ENCODE data around the gene CABLES2. TPM values are rescaled to one million over a fixed set of nuclear protein-coding genes. Genes with fewer than 3 reads are reported as not detected.
A peak's percentile ranks its signal among the peaks of the same experiment; 100 is the strongest.

CABLES2 gene
- total RNA-seq, 1 experiment from 2014 or later = 9.5 TPM

DNA sequence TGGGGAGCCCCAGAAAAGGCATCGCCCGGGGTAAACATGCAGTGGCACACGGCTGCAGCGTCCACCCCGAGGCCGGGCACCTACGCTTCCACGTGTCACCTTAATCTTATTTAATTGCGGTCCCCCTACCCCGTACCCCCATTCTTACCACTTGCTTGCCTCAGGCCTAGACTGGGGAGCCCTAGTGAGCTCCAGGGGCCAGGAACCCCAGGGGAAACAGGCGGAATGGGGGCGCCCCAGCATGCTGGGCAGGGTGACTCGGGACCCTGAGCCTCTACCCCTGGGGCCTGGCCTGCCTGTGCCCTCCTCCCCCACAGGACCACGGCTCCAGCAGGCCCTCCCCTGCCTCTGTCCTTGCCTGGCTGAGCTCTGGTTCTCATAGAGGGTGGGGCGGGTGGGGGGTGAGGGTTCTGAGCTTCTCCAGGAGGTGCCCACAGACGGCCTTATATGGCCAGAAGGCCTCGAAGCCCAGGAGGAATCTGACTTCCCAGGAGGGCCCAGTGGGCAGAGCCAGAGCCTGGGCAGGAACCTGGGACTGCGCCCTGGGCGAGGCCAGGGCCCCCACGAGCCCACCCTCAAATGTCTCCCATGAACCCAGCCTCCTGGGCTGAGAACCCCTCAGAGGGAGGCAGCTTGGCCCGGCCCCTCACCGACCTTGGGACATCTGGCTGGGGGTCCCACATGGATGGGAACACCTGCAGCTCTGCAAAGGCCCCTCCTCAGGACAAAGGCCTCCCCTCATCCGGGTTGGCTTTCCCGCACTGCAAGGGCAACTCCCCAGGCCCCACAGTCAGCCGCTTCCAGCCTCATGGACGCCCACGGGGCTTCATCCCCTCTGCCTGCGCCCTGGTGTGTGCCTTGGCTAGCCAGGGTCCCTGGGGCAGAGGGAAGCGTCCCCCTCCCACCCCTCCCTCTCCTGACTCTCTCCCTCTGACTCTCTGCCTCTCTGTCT lies 34.8 kb downstream of the CABLES2 start:
- no peak for DNase-seq (ENCODE audit: low spot score)

DNA sequence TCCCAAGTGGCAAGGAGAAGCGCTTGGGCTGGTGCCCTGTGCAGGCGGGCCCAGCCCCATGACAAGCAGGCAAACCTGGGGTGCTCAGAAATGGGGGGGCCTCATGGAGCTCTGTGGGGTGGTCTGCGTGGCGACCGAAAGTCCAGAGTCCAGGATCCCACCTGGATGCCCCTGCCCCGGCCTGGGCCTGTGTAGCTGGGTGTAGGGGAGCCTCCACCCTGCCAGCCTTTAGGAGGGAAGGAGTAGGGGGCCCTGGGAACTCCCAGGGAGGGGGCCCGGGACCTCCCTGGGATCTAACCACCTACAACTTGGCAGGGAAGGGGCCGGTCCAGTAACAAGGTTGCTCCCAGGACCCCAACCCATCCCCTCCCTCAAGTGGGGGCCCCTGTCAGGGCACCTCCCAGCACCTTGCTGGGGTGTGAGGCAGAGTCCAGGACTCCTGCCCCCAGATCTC lies 35.5 kb downstream of the CABLES2 start:
- no peak for DNase-seq (ENCODE audit: low spot score)

- DNase-seq (ENCODE audit: low spot score) = peak; percentile 61
Observed at GRCh38 chr20:62370807-62371587, 36.1 kb downstream of the CABLES2 start.

- peak; percentile 69 for DNase-seq (ENCODE audit: low spot score)
Observed at GRCh38 chr20:62370115-62370806, 36.8 kb downstream of the CABLES2 start.

- DNase-seq (ENCODE audit: low spot score) = no peak
Observed at GRCh38 chr20:62369815-62370114, 37.3 kb downstream of the CABLES2 start.

DNA sequence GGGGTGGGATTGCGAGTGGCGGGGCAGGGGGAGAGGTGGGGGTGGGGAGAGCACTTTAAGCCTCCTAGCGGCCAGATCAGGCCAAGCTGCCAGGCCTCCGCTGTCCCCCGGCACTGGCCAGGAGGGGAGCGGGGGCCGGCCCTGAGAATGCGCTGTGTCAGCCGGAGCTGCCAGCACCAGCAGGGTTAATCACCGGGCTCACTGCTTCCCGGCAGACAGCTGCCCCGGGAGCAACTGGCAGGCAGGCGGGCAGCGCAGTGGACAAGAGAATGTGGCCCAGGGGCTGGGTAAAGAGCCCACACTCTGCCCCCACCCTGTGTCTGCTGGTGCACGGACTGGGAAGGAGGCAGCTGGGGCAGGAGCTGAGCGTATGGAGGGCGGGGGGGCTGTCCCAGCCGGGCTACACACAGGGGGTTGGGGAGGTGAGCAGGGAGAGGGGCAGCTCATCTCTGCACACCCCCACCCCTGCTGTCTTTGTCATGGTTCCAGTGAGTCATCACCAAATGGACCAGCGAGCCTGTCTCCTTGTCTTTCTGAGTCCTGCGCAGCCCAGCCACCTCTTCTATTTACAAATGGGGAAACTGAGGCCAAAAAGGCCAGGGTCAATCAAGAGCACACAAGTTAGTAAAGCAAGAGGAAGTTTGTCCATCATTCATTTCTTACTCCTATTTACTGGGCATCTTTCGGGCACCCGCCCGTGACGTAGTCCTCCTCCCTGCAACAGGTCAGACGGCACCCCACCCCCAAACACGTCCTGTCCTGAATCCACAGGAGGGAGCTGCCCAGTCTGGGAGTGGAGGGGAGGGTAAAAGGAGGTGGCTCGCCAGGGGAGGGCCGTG lies 37.9 kb downstream of the CABLES2 start:
- DNase-seq (ENCODE audit: low spot score) = peak; percentile 77

DNA sequence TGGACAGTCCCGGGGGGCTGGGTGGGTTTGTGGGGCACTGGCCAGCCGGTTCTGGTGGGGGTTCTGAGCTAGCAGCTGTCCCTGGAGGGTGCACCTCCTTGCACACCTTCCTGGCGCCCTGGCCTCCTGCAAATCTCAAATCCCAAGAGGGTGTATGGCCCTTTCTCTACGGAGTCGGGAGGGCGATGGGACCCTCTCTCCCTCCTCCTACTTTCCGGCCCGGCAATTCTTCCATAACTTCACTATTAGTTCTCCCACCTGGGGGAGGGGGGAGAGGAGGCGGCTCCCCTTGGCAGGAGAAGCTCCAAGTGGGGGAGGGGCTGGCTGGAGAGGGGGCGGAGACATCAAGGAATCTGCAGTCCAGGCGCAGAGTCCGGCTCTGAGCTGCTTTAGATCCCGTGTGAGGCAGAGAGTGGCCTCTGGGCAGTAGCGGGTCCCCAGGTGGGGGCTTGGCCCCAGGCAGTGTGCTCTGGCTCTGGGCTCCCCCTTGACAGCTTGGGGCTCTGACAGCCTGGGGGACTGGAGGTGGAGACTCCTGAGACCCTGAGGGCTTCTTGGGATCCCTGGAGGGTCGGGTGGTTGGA lies 38.6 kb downstream of the CABLES2 start:
- peak; percentile 74 for DNase-seq (ENCODE audit: low spot score)

- peak; percentile 74 for DNase-seq (ENCODE audit: low spot score)
Observed at GRCh38 chr20:62367633-62368391, 39.3 kb downstream of the CABLES2 start.

DNA sequence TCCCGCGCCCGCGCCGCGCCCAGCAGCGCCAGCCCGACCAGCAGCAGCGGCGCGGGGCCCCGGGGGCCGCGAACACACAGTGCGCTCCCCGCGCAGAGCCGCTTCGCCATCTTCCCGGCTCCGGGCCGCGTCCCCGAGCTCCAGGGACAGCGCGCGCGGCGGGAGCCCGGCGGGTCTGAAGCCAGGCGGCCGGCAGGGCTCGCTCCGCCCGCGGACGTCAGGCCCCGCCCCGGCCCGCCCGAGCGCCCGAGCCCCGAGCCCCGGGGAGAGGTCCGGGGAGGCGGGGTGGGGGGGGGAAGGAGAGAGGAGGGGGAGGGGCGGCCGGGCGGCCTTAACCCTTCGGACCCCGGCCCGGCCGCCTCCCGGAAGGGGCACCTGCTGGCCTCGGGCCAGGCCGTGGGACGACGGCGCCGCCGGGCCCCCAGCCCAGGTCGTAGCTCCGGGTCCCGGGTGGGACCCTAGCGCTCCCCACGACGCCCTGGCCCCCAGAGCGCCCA lies 39.9 kb downstream of the CABLES2 start, which contains the start of gene LAMA5:
Gene LAMA5, minus strand, starts transcription at position 177 of the 497 bp plus-strand sequence. Its CDS starts 67 bp downstream, at position 110.
- DNase-seq (ENCODE audit: low spot score) = peak; percentile 70

- peak; percentile 68 for DNase-seq (ENCODE audit: low spot score)
Observed at GRCh38 chr20:62366370-62367135, 40.5 kb downstream of the CABLES2 start.

GRCh38 chr20:62365814-62366369 lies 41.2 kb downstream of the CABLES2 start:
- peak; percentile 89 for DNase-seq (ENCODE audit: low spot score)

GRCh38 chr20:62364911-62365736 lies 42.0 kb downstream of the CABLES2 start:
- peak; percentile 80 for DNase-seq (ENCODE audit: low spot score)

DNA sequence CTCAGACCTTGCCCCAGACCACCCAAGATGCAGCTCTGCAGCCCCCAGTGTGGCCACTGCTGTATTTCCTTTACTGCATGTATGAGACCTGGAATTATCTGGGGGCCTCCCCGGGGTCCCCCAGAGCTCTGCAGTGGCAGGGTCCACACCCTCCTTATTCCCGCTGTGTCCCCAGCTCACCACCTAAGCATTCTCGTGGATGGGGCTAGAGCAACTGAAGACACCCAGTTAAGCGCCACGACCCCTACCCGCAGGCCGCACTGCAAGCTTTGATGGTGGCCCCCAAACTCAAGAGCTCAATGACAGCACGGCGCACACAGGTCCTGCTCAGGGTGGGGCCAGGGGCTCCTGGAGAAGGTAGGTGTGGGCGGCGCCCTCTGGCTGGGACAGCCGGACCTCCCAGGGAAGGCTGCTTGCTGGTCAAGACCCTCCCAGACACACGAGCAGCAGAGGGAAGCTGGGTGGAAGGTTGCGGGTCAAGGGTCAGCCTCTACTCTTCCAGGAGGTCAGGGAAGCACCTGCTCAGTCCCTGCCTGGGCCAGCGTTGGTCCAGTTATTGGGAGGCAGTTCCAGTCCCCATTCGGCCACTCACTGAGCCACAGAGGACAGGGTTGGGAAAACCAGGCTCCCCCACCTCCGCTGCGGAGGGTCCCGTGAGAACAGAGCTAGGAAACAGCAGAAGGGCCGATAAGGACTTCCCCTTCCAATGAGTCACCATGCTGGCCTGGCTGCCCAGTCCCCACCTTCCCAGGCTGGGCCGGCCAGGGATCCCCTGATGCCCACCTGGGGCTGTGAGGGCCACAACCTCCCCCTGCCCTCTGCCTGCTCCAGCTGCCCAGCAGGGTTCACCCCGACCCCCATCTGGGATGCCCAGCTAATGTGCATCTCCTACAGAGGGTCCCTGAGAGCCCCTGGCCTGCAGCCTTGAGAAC lies 42.9 kb downstream of the CABLES2 start:
- DNase-seq (ENCODE audit: low spot score) = peak; percentile 65

DNA sequence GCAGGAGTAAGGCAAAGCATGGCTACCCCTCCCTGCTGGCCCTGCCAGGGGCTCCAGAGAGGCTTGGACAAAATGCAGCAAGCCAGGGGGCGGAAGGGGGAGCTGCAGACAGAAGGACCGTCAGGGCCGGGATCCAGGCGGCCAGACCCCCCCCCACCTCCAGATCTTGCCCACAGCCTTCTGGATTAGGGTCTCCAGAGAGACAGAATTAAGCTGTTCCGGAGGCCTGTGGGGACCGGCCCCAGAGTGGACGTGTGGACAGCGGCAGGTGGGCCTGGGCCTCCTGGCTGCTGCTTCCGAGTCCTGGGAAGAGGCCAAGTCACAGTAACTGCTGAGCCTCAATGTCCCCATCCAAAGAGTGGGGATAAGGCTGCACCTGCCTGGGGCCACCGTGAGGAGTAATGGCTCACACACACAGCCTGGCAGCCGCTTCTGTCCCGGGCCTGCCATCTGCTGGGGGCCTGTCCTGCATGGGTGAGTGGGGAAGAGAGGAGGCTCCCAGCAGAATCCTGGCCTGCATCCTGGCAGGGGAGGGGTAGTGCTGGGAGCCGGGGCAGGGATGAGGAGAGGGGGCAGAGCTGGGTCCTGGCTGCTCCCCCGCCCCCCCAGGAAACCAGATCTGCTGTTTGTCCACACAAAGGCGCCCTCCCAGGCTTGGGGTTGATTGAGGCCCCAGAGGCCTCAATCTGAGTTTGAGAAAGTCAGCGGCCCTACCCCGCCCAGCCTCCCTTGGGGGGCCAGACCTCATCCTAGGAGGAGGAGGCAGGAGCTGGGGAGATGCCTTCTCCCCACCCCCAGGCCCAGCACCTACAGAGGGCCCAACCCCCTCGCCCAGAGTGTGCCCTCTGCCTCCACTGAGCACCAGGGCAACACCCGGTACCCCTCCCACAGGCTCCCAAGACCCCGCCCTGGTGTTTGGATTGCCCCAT lies 43.8 kb downstream of the CABLES2 start:
- peak; percentile 54 for DNase-seq (ENCODE audit: low spot score)

- no peak for DNase-seq (ENCODE audit: low spot score)
Observed at GRCh38 chr20:62362590-62362940, 44.5 kb downstream of the CABLES2 start.

All from HT-29 (cell line).